ENCODE measurements around the gene STOML3.

- TF ChIP-seq POLR2A (IDR thresholded peaks at IDR 0.05) (no peak), CTCF (IDR thresholded peaks at IDR 0.05) (no peak)
Measured at GRCh38 chr13:39038569-39039030, 48.0 kb upstream of the STOML3 start.

All from Peyer's patch (tissue), 4 donors.